ENCODE data around the gene CALD1. TPM values are rescaled to one million over a fixed set of nuclear protein-coding genes. Genes with fewer than 3 reads are reported as not detected.

CALD1 gene
- total RNA-seq, 3 donors from 2014 or later, result 40.3 to 1,241 (median 134) TPM

DNA sequence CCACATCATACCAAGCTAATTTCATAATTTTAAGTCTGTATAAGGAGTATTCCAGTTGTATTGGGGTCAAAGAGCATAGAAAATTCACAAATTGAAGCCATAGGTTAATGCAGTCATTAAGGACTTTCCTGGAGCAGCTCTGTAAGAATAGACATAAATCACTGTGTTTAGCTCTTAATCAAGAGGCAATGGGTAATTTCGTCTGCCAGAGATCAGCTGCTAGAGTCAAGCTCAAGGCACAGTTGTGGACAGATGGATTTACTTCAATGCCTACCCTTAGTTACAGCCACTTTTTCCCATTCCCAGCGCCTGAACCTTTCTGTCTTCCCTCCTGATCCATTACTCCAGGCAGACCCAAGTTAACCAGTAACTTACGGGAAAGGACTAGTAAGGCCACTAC, 166.3 kb downstream of the CALD1 start:
- Histone ChIP-seq H3K9me3 (no peaks in the 10 kb centered on the region), H3K4me1 (ENCODE audit: low read depth) (no peaks in the 10 kb centered on the region), H3K36me3 (ENCODE audit: low read depth) (no peaks in the 10 kb centered on the region), H3K4me3 (no peak overlapping the region)
- ATAC-seq, result no peak
- no peak for DNase-seq
- intact Hi-C loops (cut with DNase I, micrococcal nuclease), result no loop called here
- TF ChIP-seq, protein P1, sequence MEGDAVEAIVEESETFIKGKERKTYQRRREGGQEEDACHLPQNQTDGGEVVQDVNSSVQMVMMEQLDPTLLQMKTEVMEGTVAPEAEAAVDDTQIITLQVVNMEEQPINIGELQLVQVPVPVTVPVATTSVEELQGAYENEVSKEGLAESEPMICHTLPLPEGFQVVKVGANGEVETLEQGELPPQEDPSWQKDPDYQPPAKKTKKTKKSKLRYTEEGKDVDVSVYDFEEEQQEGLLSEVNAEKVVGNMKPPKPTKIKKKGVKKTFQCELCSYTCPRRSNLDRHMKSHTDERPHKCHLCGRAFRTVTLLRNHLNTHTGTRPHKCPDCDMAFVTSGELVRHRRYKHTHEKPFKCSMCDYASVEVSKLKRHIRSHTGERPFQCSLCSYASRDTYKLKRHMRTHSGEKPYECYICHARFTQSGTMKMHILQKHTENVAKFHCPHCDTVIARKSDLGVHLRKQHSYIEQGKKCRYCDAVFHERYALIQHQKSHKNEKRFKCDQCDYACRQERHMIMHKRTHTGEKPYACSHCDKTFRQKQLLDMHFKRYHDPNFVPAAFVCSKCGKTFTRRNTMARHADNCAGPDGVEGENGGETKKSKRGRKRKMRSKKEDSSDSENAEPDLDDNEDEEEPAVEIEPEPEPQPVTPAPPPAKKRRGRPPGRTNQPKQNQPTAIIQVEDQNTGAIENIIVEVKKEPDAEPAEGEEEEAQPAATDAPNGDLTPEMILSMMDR (IDR thresholded peaks at IDR 0.05), result no peak

DNA sequence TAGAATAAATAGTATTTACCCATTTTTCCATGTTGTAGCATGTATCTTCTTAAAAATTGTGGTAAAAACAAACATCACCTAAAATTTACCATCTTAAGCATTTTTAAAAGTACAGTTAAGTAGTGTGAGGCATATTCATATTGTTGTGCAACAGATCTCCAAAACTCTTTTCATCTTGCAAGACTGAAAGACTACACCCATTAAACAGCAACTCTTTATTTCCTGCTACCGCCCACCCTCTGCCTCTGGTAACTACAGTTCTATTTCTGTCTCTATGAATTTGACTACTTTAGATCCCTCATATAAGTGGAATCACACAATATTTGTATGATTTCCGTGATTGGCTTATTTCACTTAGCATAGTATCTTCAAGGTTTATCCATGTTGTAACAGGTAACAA, 166.8 kb downstream of the CALD1 start:
- TF ChIP-seq, protein P1 (IDR thresholded peaks at IDR 0.05), result no peak
- intact Hi-C loops (cut with DNase I, micrococcal nuclease), result no loop called here
- ATAC-seq (no peak), DNase-seq (no peak)
- H3K36me3 ChIP-seq (ENCODE audit: low read depth), result no peaks in the 10 kb centered on the region
- H3K4me3 ChIP-seq, result no peak overlapping the region
- H3K4me1 ChIP-seq (ENCODE audit: low read depth), result no peaks in the 10 kb centered on the region
- no peaks in the 10 kb centered on the region for H3K9me3 ChIP-seq

DNA sequence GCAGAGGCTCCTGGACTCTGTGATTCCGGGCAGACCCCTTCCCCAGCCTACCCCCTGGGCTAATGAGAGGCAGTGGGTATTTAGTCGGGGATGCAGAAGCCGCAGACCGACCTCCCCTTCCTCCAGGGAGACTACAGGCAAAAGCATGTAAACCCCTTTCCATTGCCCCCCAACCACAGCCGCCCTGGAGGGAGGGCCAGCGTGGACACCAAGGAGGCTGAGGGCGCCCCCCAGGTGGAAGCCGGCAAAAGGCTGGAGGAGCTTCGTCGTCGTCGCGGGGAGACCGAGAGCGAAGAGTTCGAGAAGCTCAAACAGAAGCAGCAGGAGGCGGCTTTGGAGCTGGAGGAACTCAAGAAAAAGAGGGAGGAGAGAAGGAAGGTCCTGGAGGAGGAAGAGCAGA, 167.9 kb downstream of the CALD1 start:
- H3K36me3 ChIP-seq (ENCODE audit: low read depth), result no peaks in the 10 kb centered on the region
- no peaks in the 10 kb centered on the region for H3K9me3 ChIP-seq
- intact Hi-C loops (cut with DNase I, micrococcal nuclease), result no loop called here
- no peak for ATAC-seq
- no peak overlapping the region for H3K4me3 ChIP-seq
- no peak for DNase-seq
- TF ChIP-seq, protein P1 (IDR thresholded peaks at IDR 0.05), result no peak
- H3K4me1 ChIP-seq (ENCODE audit: low read depth), result no peaks in the 10 kb centered on the region

DNA sequence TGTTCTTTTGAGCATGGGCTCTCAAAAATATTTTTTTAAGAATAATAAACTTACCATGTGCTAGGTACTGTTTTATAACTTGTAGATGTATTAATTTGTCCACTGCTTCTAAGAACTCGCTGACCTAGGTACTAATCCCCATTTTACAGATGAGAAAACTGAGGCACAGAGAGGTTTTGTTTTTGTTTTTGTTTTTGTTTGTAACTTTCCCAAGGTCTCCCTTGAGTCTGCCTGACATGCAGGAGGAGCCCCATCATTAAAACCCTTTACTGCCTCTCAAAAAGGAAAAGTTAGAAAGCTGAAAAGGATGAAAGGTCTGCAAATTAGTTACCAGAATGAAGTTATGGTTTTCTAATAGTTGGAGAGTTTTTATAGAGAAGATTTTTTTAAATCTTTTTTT, 168.4 kb downstream of the CALD1 start:
- intact Hi-C loops (cut with DNase I, micrococcal nuclease), result no loop called here
- ATAC-seq (no peak), DNase-seq (no peak)
- Histone ChIP-seq H3K4me1 (ENCODE audit: low read depth) (no peaks in the 10 kb centered on the region), H3K4me3 (no peak overlapping the region), H3K36me3 (ENCODE audit: low read depth) (no peaks in the 10 kb centered on the region), H3K9me3 (no peaks in the 10 kb centered on the region)
- TF ChIP-seq, protein P1 (IDR thresholded peaks at IDR 0.05), result no peak

DNA sequence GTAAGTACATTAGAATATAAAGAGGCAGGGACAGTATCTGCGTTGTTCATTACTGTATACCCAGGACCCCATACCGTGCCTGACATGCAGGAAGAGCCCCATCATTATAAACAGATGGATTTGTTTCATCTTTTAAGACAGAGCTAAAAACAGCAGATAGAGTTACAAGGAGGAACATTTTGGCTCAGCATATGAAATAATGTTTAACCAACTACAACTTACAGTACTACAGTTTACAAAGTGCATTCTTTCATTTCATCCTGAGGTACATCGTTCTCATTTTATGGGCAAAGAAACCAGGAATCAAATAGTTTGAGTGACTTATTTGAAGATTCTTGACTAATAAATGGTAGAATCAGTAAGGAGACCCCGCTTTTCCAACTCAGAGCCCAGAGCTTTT, 168.8 kb downstream of the CALD1 start:
- H3K4me1 ChIP-seq (ENCODE audit: low read depth), result no peaks in the 10 kb centered on the region
- no peaks in the 10 kb centered on the region for H3K9me3 ChIP-seq
- H3K36me3 ChIP-seq (ENCODE audit: low read depth), result no peaks in the 10 kb centered on the region
- ATAC-seq (no peak), DNase-seq (no peak)
- TF ChIP-seq, protein P1 (IDR thresholded peaks at IDR 0.05), result no peak
- H3K4me3 ChIP-seq, result no peak overlapping the region
- intact Hi-C loops (cut with DNase I, micrococcal nuclease), result no loop called here

DNA sequence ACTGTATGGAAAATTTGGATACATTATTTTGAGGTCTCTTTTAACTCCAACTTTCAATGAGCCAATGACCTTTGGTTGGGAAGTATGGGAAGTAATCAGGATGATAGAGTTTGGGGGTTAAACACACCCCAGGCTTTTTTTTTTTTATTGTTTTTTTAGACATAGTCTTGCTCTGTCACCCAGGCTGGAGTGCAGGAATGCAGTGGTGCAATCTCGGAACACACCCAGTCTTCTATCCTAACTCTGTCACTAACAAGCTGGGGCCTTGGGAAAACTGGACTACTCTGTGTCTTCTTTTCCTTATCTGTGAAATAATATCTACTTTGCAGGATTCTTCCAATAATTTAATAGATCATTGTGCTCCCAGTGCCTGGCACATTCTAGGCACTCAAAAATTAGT, 169.3 kb downstream of the CALD1 start:
- ATAC-seq (no peak), DNase-seq (no peak)
- H3K4me3 ChIP-seq, result no peak overlapping the region
- no peaks in the 10 kb centered on the region for H3K36me3 ChIP-seq (ENCODE audit: low read depth)
- TF ChIP-seq, protein P1 (IDR thresholded peaks at IDR 0.05), result no peak
- intact Hi-C loops (cut with DNase I, micrococcal nuclease), result no loop called here
- no peaks in the 10 kb centered on the region for H3K9me3 ChIP-seq
- H3K4me1 ChIP-seq (ENCODE audit: low read depth), result no peaks in the 10 kb centered on the region
